B cell (primary cell): ENCODE data around the gene NEXMIF. TPM values are rescaled to one million over a fixed set of nuclear protein-coding genes. Genes with fewer than 3 reads are reported as not detected.

ENCODE experiments used
- ATAC-seq: fragments of 200-7000 bp; cut with Tn5 transposase; one replicate; pipeline ENCODE4 v1.10.0; 2021; ENCODE audit warnings: low read depth, mild to moderate bottlenecking, moderate number of reproducible peaks, moderate library complexity
- CTCF ChIA-PET: fragments of 350-600 bp; sonication (Branson Sonifier 250); formaldehyde crosslinking; loops from one replicate; lab custom pipeline; 2021; ENCODE audit warnings: antibody characterized with exemption, inconsistent platforms; lab: Charles Lee
- POLR2A ChIA-PET: fragments of 350-600 bp; sonication (Branson Sonifier 250); formaldehyde crosslinking; loops from one replicate; lab custom pipeline; 2021; ENCODE audit warnings: antibody characterized with exemption; lab: Charles Lee
- DNase-seq: peaks from one replicate; pipeline ENCODE4 v3.0.0; 2013
- H2AFZ ChIP-seq: 2 replicates; pipeline ENCODE4 v1.6.1; 2012; ENCODE audit warnings: mild to moderate bottlenecking, low read depth, low read length; ENCODE audit not compliant: insufficient read depth, poor library complexity, severe bottlenecking
- H3K27ac ChIP-seq, 2 donors: 1 replicate in 1 of 2; 2 replicates in 1 of 2; pipeline ENCODE4 v1.5.1; 2012 to 2013; ENCODE audit warnings: low read length in 2 of 2, mild to moderate bottlenecking in 2 of 2, moderate library complexity in 1 of 2
- H3K27me3 ChIP-seq, 4 experiments: fragments of 200-600 bp in 1 of 4; sonication (generic) in 1 of 4; replicated peaks in 1 of 4; 1 replicate in 2 of 4; 2 replicates in 2 of 4; pipeline versions ENCODE4 v1.6.1 to v1.7.0; 2013 to 2016; ENCODE audit warnings: low read length in 3 of 4, mild to moderate bottlenecking in 2 of 4, mixed read lengths in 1 of 4, moderate library complexity in 1 of 4; ENCODE audit not compliant: insufficient read depth in 4 of 4, control insufficient read depth in 3 of 4; ENCODE audit errors: control extremely low read depth in 1 of 4
- H3K36me3 ChIP-seq, 2 experiments: replicated peaks in 1 of 2; 1 replicate in 1 of 2; 2 replicates in 1 of 2; pipeline versions ENCODE4 v1.6.1 to v1.7.1; 2013; ENCODE audit warnings: low read length in 1 of 2; ENCODE audit not compliant: insufficient read depth in 2 of 2, control insufficient read depth in 1 of 2; ENCODE audit errors: control extremely low read depth in 1 of 2, extremely low read depth in 1 of 2
- H3K4me1 ChIP-seq, 2 donors: fragments of 200-600 bp in 1 of 2; sonication (generic) in 1 of 2; 1 replicate in 1 of 2; 2 replicates in 1 of 2; pipeline versions ENCODE4 v1.5.1 to v1.6.1; 2013 to 2017; ENCODE audit warnings: low read length in 2 of 2; ENCODE audit not compliant: control insufficient read depth in 2 of 2, insufficient read depth in 2 of 2
- H3K4me2 ChIP-seq: replicated peaks from 2 replicates; pipeline ENCODE3; 2012; ENCODE audit warnings: mild to moderate bottlenecking, low read depth, low read length; ENCODE audit not compliant: poor library complexity, severe bottlenecking
- H3K4me3 ChIP-seq, 5 experiments: fragments of 200-600 bp in 1 of 5; sonication (generic) in 1 of 5; 1 replicate in 3 of 5; 2 replicates in 2 of 5; pipeline versions ENCODE4 v1.5.1 to v1.7.0; 2011 to 2016; ENCODE audit warnings: low read length in 4 of 5, mild to moderate bottlenecking in 4 of 5, low read depth in 2 of 5, control low read depth in 1 of 5, moderate library complexity in 1 of 5; ENCODE audit not compliant: insufficient read depth in 1 of 5; ENCODE audit errors: control extremely low read depth in 1 of 5, extremely low read depth in 1 of 5
- H3K79me2 ChIP-seq: fragments of 200-600 bp; sonication (generic); one replicate; pipeline ENCODE4 v1.6.0; 2016; ENCODE audit warnings: low read length; ENCODE audit not compliant: control insufficient read depth, insufficient read depth
- H3K9ac ChIP-seq: fragments of 200-600 bp; sonication (generic); 2 replicates; pipeline ENCODE4 v1.6.1; 2017; ENCODE audit warnings: mild to moderate bottlenecking, low read length, moderate library complexity
- H3K9me3 ChIP-seq, 3 donors: one replicate each; pipeline versions ENCODE4 v1.6.1 to v1.7.1; 2013; ENCODE audit warnings: low read length in 2 of 3; ENCODE audit not compliant: control insufficient read depth in 2 of 3, insufficient read depth in 1 of 3; ENCODE audit errors: control extremely low read depth in 1 of 3
- H4K20me1 ChIP-seq: 2 replicates; pipeline ENCODE4 v1.6.0; 2012; ENCODE audit warnings: mild to moderate bottlenecking, low read length; ENCODE audit not compliant: insufficient read depth, control insufficient read depth, poor library complexity, severe bottlenecking
- H3K27ac Mint-ChIP-seq: one replicate; pipeline ENCODE4 v1.8.0; 2021; ENCODE audit warnings: mixed read lengths
- H3K27me3 Mint-ChIP-seq: one replicate; pipeline ENCODE4 v1.8.0; 2021; ENCODE audit warnings: mixed read lengths
- H3K4me1 Mint-ChIP-seq: one replicate; pipeline ENCODE4 v1.8.0; 2021; ENCODE audit warnings: mixed read lengths
- H3K4me3 Mint-ChIP-seq: one replicate; pipeline ENCODE4 v1.8.0; 2021; ENCODE audit warnings: mixed read lengths
- H3K9me3 Mint-ChIP-seq: one replicate; pipeline ENCODE4 v1.8.0; 2022; ENCODE audit warnings: mixed read lengths; ENCODE audit not compliant: insufficient read depth
- CTCF ChIP-seq: fragments of 200-600 bp; IDR thresholded peaks from one replicate; pipeline ENCODE4 v1.8.0; 2022; ENCODE audit warnings: antibody characterized with exemption, mild to moderate bottlenecking
- EZH2 ChIP-seq: IDR thresholded peaks from 2 replicates; pipeline ENCODE4 v1.6.1; 2012; ENCODE audit warnings: borderline replicate concordance, low read depth, mild to moderate bottlenecking, moderate library complexity, low read length; ENCODE audit not compliant: insufficient read depth, poor library complexity, severe bottlenecking
- WGBS: methylation state at CpG from one replicate; pipeline ENCODE4 v1.1.5; 2013; ENCODE audit warnings: missing lambda C conversion rate; ENCODE audit not compliant: insufficient coverage; 5-methylcytosine and 5-hydroxymethylcytosine counted together
- intact Hi-C: fragments of 100-400 bp; cut with micrococcal nuclease; formaldehyde crosslinking; loops from one replicate; pipeline ENCODE4 v1.10.0; 2022
- polyA plus RNA-seq: library from polyadenylated mRNA; depleted of rRNA; stranded (reverse); fragments of >200 nt; gene quantifications from 2 replicates; pipeline ENCODE4 v1.2.3, GENCODE V29; 2012
- total RNA-seq, 2 donors: library from RNA; stranded (reverse); fragments of 120-200 nt in 1 of 2; gene quantifications; 1 replicate in 1 of 2; 2 replicates in 1 of 2; pipeline versions ENCODE4 v1.2.3 to v1.2.4, GENCODE V29; 2013 to 2022

The NEXMIF gene
- total and polyA plus RNA-seq, 2 donors (not counting 1 experiment from before 2014, with no cell fraction given): 0.18 to 2.5 TPM

DNA sequence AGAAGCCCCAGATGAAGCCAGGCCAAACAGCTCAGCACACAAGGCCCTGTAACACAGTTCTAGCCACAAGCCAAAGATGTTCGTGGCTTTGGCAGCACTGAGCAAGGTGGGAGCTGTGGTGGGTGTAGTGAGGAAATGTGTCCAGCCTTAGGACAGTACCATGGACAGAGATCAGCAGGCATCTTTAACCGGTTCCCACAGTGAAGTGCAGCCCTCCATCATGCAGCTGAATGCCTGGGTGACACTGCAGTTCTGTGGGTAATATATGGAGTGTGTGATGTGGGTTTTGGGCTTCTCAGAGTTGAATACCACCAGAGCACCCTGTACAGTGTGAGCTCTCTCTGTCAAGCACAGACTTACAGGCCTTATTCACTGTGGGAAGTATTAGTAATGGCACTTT is 6.0 kb upstream of the NEXMIF start:
- CTCF ChIA-PET: no interaction called here
- Histone ChIP-seq H3K27me3 (no peaks in the 10 kb centered on the region), H4K20me1 (no peaks in the 10 kb centered on the region), H3K4me2 (no peak overlapping the region), H3K4me1 (no peaks in the 10 kb centered on the region), H3K27ac (no peak overlapping the region), H3K79me2 (no peaks in the 10 kb centered on the region), H3K36me3 (no peaks in the 10 kb centered on the region), H3K9me3 (no peaks in the 10 kb centered on the region), H3K9ac (no peak overlapping the region), H2AFZ (no peak overlapping the region), H3K4me3 (no peak overlapping the region)
- Mint-ChIP-seq H3K9me3 (no peaks in the 10 kb centered on the region), H3K27ac (no peak overlapping the region), H3K27me3 (peaks cover 3% of the 10 kb centered on the region), H3K4me1 (no peaks in the 10 kb centered on the region), H3K4me3 (no peak overlapping the region)
- DNase-seq (no peak), ATAC-seq (no peak)
- 33% methylated on average over 1 of the region's 2 CpGs for WGBS
- POLR2A ChIA-PET: no interaction called here
- intact Hi-C loops: no loop called here
- TF ChIP-seq EZH2 (no peak), CTCF (no peak)

DNA sequence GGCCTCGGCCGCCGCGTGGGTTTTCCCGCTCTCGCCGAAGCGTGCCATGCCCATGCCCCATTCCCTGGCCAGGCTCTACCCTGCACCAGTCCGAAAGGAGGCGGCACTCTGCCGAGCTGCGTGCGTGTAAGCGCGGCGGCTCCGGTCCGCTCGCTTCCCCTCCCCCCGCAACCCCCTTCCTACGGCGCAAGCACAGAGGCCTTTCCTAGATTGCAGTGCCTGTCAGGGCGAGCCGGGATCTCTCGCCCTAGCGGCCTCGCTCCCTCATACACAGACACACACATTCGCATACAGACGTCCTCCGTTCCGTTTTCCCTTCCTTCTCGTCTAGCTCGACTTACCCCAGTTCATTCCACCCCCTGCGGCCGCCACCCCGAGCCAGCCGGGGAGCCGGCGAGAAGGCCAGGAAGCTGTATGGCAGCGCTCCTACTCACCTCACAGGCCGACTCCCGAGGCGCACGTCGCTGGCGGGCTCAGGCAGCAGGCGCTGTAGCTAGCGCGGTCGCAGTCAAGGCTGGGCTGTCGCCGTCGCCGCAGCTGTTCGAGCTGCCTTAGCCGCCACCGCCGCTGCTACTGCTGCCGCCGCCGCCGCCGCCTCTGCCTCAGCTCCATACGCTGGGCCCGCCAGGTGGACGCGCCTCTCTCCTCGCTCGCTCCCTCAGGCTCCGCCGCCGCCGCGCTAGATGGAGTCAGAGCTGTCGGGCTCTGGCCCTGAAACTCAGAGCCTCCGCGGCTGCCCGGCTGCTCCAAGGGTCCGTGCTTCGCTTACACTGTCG is 615 bp downstream of the NEXMIF start:
- Mint-ChIP-seq H3K4me1 (peaks cover 18% of the 10 kb centered on the region), H3K27me3 (peaks cover 7% of the 10 kb centered on the region), H3K9me3 (no peaks in the 10 kb centered on the region), H3K27ac (peak overlapping the region; percentile 91), H3K4me3 (peak overlapping the region; percentile 95)
- intact Hi-C loops: loop anchor here (5.0 to 10.0 kb wide), 2 partner anchors 233 to 310 kb away; partner anchors contain the start of genes ABCB7 and RLIM
- POLR2A ChIA-PET: interaction anchor here (1.1 kb wide), 1 partner anchor 310 kb away, joined by 3 read pairs; the partner anchor contains the start of gene RLIM
- no peaks in the 10 kb centered on the region for H4K20me1 ChIP-seq
- peak overlapping the region; percentile 69 for H3K4me2 ChIP-seq
- peak; percentile 52 for ATAC-seq
- H3K27me3 ChIP-seq: peaks cover 0 to 4% (median 1%) of the 10 kb centered on the region in 4 experiments
- peak; percentile 53 for DNase-seq
- H3K79me2 ChIP-seq: no peaks in the 10 kb centered on the region
- peak overlapping the region; percentile 64 for H3K9ac ChIP-seq
- H3K36me3 ChIP-seq: no peaks in the 10 kb centered on the region
- under 1% methylated on average over 62 of the region's 81 CpGs for WGBS
- CTCF ChIA-PET: no interaction called here
- H3K4me3 ChIP-seq: peak overlapping the region in 4 of 5 experiments; percentile 24 to 56 (median 43)
- peaks cover 11% of the 10 kb centered on the region in 2 donors for H3K4me1 ChIP-seq
- TF ChIP-seq EZH2 (no peak), CTCF (no peak)
- H3K9me3 ChIP-seq: peaks cover 0 to 4% (median 0%) of the 10 kb centered on the region in 3 donors
- peak overlapping the region; percentile 66 for H2AFZ ChIP-seq
- H3K27ac ChIP-seq: no peak overlapping the region
